NCI-H2081 (cell line): ENCODE data around the gene PHKG2.
A peak's percentile ranks its signal among the peaks of the same experiment; 100 is the strongest.

ENCODE experiments used
- DNase-seq, 2 experiments: peaks; one replicate each; lab custom pipeline; 2025; lab: John Stamatoyannopoulos, UW

PHKG2 gene

GRCh38 chr16:30775392-30776188, 27.4 kb downstream of the PHKG2 start:
- peak; percentile 58 to 72 for DNase-seq

- DNase-seq: no peak
Measured at GRCh38 chr16:30777591-30778297, 29.5 kb downstream of the PHKG2 start.

GRCh38 chr16:30778549-30779244, 30.5 kb downstream of the PHKG2 start:
- no peak for DNase-seq

- DNase-seq: no peak
Measured at GRCh38 chr16:30779596-30779995, 31.4 kb downstream of the PHKG2 start.

DNA sequence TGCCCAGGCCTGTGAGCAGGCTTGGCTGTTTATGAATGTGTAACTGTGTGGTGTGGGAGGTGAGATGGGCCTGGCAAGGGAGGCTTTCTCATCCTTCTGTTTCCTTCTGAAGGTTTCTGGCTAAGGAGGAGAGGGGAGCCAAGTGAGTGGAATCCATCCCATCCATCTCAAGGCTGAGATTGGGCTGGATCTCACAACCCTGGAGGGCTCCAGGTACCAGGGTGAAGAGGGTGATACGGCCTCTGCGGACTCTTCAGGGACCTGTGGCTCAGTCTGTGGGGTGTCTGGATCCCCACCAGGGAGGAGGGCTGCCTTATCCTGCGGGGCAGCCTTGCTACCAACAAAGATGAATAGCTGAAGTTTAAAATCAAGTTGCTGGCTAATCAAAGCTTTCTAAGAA, 31.8 kb downstream of the PHKG2 start:
- no peak for DNase-seq

- DNase-seq: no peak
Measured at GRCh38 chr16:30780549-30780948, 32.3 kb downstream of the PHKG2 start.

- no peak for DNase-seq
Measured at GRCh38 chr16:30782486-30783279, 34.5 kb downstream of the PHKG2 start.

DNA sequence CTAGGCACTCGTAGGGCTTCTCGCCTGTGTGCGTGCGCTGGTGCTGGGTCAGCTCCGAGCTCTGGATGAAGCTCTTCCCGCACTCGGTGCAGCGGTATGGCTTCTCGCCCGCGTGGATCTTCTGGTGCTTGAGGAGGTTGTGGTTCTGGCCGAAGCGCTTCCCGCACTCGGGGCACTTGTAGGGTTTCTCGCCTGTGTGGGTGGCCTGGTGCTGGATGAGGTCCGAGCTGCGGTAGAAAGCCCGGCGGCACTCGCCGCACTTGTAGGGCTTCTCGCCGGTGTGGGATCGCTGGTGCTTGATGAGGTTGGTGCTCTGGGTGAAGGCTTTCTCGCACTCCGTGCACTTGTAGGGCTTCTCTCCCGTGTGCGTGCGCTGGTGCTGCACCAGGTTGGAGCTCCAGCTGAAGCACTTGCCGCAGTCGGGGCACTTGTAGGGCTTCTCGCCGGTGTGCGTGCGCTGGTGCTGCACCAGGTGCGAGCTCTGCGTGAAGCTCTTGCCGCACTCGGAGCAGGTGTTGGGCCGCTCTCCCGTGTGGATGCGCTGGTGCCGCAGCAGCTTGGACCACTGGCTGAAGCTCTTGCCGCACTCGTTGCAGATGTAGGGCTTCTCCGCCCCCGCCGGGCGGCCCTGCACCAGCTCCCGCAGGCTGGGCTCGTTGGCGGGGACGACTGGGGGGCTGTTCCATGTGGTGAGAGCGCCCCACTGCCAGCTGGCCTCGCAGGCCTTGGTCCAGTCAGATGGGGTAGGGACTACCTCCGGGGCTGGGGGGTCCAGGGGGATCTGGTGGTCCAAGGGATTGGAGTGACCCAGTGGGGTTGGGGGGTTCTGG, 35.3 kb downstream of the PHKG2 start:
- no peak for DNase-seq

- no peak for DNase-seq
Measured at GRCh38 chr16:30784215-30784614, 36.0 kb downstream of the PHKG2 start.

GRCh38 chr16:30785126-30786106, 37.2 kb downstream of the PHKG2 start:
- no peak for DNase-seq

DNA sequence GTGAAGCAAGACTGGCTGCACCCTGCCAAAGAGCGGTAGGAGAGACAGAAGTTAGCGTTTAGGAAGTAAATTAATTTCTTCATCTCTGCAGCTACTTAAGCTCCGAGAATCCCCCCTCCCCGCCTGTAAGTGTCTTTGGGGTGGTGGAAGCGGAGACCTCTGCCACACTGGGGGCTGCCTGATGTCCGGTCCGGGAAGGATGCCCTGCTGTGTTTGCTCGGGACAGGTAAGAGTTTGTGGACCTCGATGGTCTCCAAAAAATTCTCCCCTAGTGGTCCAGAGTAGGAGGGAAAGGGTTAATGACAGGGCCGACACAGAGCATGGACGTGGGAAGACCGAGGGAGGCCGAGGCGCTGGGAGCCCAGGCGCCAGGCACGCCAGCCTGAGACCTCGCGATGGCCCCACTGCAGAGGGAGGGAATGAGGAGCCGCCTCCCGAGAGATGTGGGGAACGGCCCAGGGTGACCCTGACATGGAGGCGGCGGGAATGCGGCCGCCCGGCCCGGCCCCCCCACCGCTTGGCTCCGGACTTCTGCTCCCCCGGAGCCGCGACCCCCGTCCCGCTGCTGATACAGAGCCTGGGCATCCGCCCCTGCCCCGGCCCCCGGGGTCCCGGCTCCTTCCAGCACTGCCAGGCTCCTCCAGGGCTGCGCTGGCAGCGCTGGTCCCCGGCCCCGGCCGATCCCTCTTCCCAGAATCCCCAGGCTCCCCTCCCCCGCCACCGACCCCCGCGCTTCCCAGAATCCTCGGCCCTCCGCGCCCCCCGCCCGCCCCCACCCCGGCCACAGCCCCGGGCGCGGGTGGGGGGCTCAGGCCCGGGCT, 38.1 kb downstream of the PHKG2 start:
- DNase-seq: no peak

DNA sequence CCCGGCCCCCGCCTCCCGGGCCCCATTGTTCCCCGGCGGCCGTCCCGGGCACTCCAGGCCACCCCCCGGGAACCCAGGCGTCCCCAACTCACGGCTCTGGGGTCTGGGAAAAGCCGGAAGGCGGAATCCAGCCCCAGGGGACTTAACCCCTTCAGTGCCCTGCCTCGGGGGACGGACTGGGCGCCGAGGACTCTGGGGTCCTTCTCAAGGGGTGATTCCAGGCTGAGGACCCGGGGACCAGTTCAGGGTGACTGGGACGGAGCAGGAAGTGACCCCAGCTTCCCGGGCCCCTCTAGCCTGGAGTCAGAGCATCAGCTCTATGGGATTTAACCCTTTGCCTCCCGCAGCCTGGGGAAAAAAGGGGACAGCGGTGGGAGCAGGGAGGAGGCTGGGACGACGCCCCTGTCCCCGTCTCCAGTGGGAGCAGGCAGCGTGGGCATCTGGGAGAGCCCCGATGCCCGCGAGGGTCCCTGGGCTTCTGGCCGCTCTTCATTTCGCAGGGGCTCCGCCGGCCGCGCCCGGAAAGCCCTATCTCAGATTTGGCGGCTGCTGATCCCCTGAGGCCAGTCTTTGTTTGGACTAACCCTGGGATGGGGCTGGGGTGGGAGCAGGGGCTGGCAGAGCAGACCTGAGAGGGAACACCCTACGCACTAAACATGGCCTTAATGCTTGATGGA, 38.8 kb downstream of the PHKG2 start, which contains the start of gene ZNF629:
TSS of gene ZNF629 (minus strand) at position 270 of the 677 bp plus-strand sequence. CDS start 2,723 bp downstream, outside the sequence.
- DNase-seq: peak; percentile 25 to 32

DNA sequence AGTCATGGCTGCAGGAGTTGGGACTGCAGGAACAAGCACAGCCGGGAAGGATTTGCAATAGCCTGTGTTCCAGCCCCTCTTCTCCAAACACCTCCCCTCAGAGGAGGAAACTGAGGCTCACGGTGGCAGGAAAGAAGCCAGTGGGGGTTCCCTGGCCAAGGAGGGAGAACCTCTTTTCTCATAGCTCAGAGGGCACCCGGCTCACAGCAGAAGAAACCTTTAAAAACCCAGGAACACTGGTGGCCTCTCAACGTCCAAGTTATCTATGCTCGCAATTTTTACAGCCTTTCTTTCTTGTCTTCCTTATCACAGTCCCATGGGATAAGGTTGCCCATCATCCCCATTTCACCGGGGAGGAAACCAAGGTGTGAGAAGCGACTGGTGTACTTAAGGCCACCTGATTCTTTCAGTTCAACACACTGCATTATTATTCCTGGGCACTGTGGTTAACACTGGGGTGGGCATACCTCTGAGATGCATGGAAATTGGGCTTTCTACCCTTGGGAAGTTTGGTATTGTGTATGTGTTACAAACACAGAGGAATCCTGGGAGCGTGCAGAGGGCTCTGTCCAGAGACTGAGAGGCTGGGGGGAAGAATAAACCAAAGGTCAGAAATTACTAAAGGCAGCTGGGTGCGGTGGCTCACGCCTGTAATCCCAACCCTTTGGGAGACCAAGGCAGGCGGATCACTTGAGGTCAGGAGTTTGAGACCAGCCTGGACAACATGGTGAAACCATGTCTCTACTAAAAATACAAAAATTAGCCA, 39.6 kb downstream of the PHKG2 start:
- DNase-seq: no peak

GRCh38 chr16:30793508-30794069, 45.4 kb downstream of the PHKG2 start:
- no peak for DNase-seq

GRCh38 chr16:30794634-30795033, 46.4 kb downstream of the PHKG2 start:
- DNase-seq: no peak

DNA sequence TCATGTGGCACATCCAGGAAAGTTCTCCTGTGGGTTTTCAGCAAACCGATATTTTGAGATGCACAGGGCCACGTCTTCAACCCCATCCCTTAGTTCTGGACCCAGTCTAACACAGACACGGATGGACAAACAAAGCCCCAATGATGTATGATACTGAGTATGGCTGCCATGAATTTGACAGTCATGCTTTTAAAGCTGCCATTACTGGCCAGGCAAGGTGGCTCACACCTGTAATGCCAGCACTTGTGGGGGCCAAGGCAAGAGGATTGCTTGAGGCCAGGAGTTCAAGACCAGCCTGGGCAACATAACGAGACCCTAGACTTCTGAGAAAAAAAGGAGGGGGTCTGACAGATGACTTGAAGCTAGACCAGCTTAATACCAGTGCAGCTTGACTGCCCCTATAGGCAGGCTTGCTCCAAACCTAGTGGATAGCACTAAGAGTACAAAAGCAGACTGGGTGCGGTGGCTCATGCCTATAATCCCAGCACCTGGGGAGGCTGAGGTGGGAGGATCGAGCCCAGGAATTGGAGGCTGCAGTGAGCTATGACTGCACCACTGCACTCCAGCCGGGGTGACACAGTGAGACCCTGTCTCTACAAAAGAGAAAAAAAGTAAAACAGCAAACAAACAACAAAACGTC, 49.6 kb downstream of the PHKG2 start:
- DNase-seq: no peak
